Chondrocyte (in vitro differentiated cells): Measurements from ENCODE around the gene FURIN. TPM values are rescaled to one million over a fixed set of nuclear protein-coding genes. Genes with fewer than 3 reads are reported as not detected.
A peak's percentile ranks its signal among the peaks of the same experiment; 100 is the strongest.
"Not testable (repeated sequence)": the region's sequence is repeated elsewhere in the genome, so short reads cannot be mapped to it uniquely, and the experiment has no call there.

Source experiments
- DNase-seq: peaks from one replicate; pipeline ENCODE4 v3.0.0; 2021; ENCODE audit warnings: mixed read lengths, low spot score
- H3K27ac Mint-ChIP-seq: one replicate; pipeline ENCODE4 v1.8.0; 2021; ENCODE audit warnings: mild to moderate bottlenecking, moderate library complexity, mixed read lengths; ENCODE audit not compliant: unreplicated experiment
- H3K27me3 Mint-ChIP-seq: 2 replicates; pipeline ENCODE4 v1.8.0; 2021; ENCODE audit warnings: low read depth, mixed read lengths
- H3K36me3 Mint-ChIP-seq: 2 replicates; pipeline ENCODE4 v1.8.0; 2021; ENCODE audit warnings: low read depth, mixed read lengths
- H3K4me1 Mint-ChIP-seq: 2 replicates; pipeline ENCODE4 v1.8.0; 2021; ENCODE audit warnings: low read depth, mild to moderate bottlenecking, mixed read lengths
- H3K4me3 Mint-ChIP-seq: one replicate; pipeline ENCODE4 v1.8.0; 2021; ENCODE audit warnings: mild to moderate bottlenecking, moderate library complexity, mixed read lengths; ENCODE audit not compliant: unreplicated experiment
- H3K9me3 Mint-ChIP-seq: 2 replicates; pipeline ENCODE4 v1.8.0; 2021; ENCODE audit warnings: low read depth, mixed read lengths
- total RNA-seq: library from RNA; stranded (reverse); gene quantifications from 3 replicates; pipeline ENCODE4 v1.2.1, GENCODE V29; 2021
- TF ChIP-seq, protein P1 (sequence below): fragments of 200-600 bp; sonication (generic); IDR thresholded peaks from 2 replicates; pipeline ENCODE4 v1.5.0; 2021; ENCODE audit warnings: antibody characterized with exemption, mild to moderate bottlenecking, moderate library complexity

Gene FURIN
- total RNA-seq, 1 donor from 2014 or later: 66.2 TPM

DNA sequence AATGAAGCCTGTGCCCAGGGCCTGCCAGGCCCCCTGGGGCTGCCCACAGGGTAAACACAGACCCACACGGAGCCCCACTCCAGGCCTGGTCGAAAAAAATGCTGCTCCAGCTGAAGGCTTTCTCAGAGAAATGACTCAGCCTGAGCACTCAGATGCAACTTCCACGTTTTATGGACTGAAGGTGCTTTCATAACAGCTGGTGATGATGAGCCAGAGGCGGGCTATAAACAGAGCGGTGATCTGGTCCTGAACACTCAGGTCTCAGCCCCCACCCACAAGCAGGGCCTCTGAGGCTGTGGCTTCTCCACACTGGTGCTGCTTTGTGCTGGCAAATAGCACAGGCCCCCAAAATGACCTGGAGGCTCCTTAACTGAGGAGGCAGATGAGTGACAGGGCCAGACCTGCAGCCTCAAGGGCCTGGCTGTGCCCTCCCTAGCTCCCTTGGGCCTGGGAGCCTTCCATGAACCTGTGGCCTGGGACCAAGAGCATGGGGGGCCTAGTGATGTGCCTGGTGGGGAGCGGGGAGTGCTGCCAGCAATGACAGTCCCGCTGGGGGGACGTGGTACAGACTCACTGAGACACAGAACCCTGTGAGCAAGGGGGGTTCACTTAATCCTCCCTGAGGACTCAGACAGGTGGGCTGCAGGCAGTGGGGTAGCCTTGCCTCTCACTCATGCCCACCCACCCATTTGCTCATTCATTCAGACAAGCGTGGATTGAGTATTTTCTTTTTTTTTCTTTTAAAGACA lies 23.0 kb upstream of the FURIN start:
- H3K9me3 Mint-ChIP-seq: no peaks in the 10 kb centered on the region
- H3K27me3 Mint-ChIP-seq: no peaks in the 10 kb centered on the region
- TF ChIP-seq, protein P1, sequence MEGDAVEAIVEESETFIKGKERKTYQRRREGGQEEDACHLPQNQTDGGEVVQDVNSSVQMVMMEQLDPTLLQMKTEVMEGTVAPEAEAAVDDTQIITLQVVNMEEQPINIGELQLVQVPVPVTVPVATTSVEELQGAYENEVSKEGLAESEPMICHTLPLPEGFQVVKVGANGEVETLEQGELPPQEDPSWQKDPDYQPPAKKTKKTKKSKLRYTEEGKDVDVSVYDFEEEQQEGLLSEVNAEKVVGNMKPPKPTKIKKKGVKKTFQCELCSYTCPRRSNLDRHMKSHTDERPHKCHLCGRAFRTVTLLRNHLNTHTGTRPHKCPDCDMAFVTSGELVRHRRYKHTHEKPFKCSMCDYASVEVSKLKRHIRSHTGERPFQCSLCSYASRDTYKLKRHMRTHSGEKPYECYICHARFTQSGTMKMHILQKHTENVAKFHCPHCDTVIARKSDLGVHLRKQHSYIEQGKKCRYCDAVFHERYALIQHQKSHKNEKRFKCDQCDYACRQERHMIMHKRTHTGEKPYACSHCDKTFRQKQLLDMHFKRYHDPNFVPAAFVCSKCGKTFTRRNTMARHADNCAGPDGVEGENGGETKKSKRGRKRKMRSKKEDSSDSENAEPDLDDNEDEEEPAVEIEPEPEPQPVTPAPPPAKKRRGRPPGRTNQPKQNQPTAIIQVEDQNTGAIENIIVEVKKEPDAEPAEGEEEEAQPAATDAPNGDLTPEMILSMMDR: no peak
- H3K4me3 Mint-ChIP-seq: no peak overlapping the region
- H3K36me3 Mint-ChIP-seq: no peaks in the 10 kb centered on the region
- peak overlapping the region; percentile 65 for H3K27ac Mint-ChIP-seq
- DNase-seq: no peak
- peaks cover 7% of the 10 kb centered on the region for H3K4me1 Mint-ChIP-seq

DNA sequence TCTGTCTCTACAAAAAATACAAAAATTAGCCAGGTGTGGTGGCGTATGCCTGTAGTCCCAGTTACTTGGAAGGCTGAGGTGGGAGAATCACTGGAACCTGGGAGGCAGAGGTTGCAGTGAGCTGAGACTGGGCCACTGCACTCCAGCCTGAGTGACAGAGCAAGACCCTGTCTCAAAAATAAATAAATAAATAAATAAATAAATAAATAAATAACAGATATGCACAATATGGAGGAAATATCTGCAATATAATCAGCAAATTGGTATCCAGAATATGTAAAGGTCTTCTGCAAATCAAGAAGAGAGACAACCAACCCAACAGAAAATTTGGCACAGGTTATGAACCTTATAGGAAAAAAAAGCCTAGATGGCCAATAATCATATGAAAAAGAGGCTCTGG lies 19.0 kb upstream of the FURIN start:
- not testable (repeated sequence) for H3K27me3 Mint-ChIP-seq, H3K27ac Mint-ChIP-seq, H3K4me3 Mint-ChIP-seq, H3K36me3 Mint-ChIP-seq, DNase-seq, H3K9me3 Mint-ChIP-seq, H3K4me1 Mint-ChIP-seq

DNA sequence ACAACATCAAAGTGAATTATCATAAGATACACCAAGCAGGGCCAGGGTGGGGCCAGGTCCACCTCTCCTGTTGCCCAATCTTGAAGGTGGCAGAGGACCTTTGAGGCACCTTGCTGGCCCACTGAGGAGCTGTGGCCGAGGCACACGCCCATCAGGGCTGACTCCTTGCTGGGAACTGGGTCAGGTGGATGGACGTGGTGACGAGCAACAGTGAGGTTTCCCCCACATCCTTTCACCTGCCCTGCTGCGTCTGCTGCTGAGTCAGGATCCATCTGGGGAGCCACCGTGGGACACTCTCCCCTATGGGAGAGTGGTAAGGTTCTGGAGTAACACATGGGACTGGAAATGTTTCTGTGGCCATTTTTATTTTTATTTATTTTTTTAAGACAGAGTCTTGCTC lies 17.3 kb upstream of the FURIN start:
- no peak for DNase-seq
- TF ChIP-seq, protein P1: no peak
- Mint-ChIP-seq H3K4me1 (no peaks in the 10 kb centered on the region), H3K9me3 (no peaks in the 10 kb centered on the region), H3K36me3 (peaks cover 2% of the 10 kb centered on the region), H3K27ac (no peak overlapping the region), H3K27me3 (peaks cover 5% of the 10 kb centered on the region), H3K4me3 (no peak overlapping the region)

DNA sequence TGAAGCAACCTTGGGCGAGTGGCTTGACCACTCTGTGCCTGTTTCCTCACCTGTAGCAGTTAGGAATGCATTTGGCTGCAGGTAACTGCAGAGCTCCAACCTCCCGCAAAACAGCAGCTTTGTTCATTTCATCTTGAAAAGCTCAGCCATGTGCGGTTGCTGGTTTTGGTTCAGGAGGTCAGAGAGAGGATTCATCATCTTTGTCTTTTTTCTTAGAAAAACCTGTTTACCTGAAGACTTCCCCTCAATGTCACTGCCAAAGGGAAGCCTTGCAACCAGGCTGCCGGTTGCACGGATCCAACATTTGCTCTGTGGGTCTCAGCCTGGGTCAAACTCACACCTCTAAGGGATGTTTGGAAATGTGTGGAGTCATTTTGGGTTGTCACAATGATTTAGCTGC lies 16.4 kb upstream of the FURIN start:
- no peaks in the 10 kb centered on the region for H3K9me3 Mint-ChIP-seq
- DNase-seq: no peak
- H3K27me3 Mint-ChIP-seq: peaks cover 5% of the 10 kb centered on the region
- H3K27ac Mint-ChIP-seq: no peak overlapping the region
- peaks cover 2% of the 10 kb centered on the region for H3K36me3 Mint-ChIP-seq
- no peaks in the 10 kb centered on the region for H3K4me1 Mint-ChIP-seq
- TF ChIP-seq, protein P1: no peak
- H3K4me3 Mint-ChIP-seq: no peak overlapping the region

DNA sequence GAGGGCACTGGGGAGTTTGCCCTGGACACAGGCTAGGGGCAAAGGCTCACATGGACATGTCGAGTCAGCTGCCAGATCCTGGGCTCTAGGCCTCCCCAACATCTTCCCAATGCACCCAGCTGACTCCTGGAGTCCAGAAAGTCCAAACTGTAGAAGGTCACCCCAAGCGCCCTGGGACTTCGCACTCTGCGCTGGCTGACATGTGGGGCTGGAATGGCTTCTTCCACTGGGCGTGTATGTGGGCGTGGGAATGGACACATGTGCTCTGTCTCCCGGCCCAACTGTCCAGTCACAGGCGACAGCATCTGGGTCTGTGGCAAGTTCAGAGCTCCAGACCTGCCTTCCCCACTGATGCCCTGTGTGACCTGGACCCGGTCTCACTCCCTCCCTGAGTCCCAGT lies 13.2 kb upstream of the FURIN start:
- Mint-ChIP-seq H3K4me3 (no peak overlapping the region), H3K27ac (no peak overlapping the region), H3K27me3 (peaks cover 5% of the 10 kb centered on the region), H3K4me1 (no peaks in the 10 kb centered on the region), H3K9me3 (no peaks in the 10 kb centered on the region), H3K36me3 (peaks cover 2% of the 10 kb centered on the region)
- TF ChIP-seq, protein P1: no peak
- no peak for DNase-seq

DNA sequence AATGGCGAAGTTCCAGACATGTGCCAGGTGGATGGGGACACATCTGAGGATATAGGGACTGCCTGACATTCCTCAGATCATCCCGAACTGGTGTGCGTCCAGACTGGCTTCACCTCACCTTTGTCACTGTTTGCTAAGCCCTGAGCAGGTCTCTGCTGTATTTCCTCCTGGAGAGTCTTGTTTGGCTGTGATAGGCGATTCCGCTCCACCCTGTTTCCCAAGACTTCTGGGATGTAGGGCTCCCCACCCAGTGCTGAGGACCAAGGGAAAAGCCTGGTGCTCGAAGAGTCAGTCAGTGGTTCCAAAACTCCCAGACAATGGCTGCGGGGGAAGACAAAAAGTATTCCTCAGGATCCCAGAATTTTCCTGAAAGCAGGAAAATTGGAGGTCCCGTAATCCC lies 11.1 kb upstream of the FURIN start:
- no peak for DNase-seq
- Mint-ChIP-seq H3K27me3 (no peaks in the 10 kb centered on the region), H3K4me3 (no peak overlapping the region), H3K9me3 (no peaks in the 10 kb centered on the region), H3K36me3 (no peaks in the 10 kb centered on the region), H3K4me1 (no peaks in the 10 kb centered on the region), H3K27ac (no peak overlapping the region)
- TF ChIP-seq, protein P1: no peak
